ENCODE measurements around the gene RGS1. TPM values are rescaled to one million over a fixed set of nuclear protein-coding genes. Genes with fewer than 3 reads are reported as not detected.

RGS1 gene
- total RNA-seq, 1 donor from 2014 or later, result not detected

DNA sequence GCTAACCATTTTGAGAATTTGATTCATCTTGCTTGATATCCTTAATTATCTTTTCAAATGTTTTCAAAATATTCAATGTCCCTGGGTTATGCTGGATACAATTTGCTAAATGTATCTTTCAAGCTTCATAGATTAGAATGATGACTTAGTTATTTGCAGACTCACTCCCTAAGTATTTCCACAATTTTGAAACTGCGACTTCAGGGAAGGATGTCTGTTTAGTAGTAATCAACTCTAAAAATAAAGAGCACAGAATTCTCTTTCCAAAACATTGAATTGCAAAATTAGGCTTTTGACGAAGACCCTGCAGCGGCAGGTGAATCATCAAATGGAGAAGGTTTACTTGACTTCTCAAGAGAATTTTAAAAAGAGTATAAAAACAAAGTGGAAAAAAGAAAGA lies 14.2 kb downstream of the RGS1 start:
- no peak for FAIRE-seq

DNA sequence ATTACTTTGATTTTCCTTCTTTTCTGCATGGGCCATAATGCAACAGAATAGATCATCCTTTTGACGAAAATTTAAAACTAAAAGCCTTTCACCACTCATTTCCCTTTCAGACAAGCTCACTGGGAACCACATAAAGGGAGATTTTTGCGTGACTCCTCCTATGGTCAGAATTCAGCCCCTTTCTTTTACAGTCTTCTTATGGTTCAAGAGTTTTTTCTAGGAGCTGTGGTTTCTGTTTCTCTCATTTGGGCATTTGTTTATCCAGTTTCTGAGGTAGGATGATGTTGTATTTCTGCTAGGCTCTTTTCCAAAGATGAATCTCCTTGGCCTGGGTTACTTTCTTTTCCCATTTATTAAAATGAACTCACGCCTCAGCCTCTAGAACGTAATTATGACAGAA lies 16.9 kb downstream of the RGS1 start:
- TF ChIP-seq, protein P1, sequence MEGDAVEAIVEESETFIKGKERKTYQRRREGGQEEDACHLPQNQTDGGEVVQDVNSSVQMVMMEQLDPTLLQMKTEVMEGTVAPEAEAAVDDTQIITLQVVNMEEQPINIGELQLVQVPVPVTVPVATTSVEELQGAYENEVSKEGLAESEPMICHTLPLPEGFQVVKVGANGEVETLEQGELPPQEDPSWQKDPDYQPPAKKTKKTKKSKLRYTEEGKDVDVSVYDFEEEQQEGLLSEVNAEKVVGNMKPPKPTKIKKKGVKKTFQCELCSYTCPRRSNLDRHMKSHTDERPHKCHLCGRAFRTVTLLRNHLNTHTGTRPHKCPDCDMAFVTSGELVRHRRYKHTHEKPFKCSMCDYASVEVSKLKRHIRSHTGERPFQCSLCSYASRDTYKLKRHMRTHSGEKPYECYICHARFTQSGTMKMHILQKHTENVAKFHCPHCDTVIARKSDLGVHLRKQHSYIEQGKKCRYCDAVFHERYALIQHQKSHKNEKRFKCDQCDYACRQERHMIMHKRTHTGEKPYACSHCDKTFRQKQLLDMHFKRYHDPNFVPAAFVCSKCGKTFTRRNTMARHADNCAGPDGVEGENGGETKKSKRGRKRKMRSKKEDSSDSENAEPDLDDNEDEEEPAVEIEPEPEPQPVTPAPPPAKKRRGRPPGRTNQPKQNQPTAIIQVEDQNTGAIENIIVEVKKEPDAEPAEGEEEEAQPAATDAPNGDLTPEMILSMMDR (IDR thresholded peaks at IDR 0.05; ENCODE audit: insufficient read depth, low read length, severe bottlenecking), result no peak
- no peaks in the 10 kb centered on the region for H3K27me3 ChIP-seq (ENCODE audit: control insufficient read depth, insufficient read depth, low read length)
- FAIRE-seq (no peak), DNase-seq (ENCODE audit: low read depth) (no peak)
- H3K4me3 ChIP-seq (ENCODE audit: low read depth, low read length), result no peak overlapping the region
- H3K36me3 ChIP-seq (ENCODE audit: control insufficient read depth, insufficient read depth, low read length), result no peaks in the 10 kb centered on the region

More for the DNA sequence above, 14.2 kb downstream of the RGS1 start:
- Histone ChIP-seq H3K27me3 (ENCODE audit: control insufficient read depth, insufficient read depth, low read length) (no peaks in the 10 kb centered on the region), H3K4me3 (ENCODE audit: low read depth, low read length) (no peak overlapping the region), H3K36me3 (ENCODE audit: control insufficient read depth, insufficient read depth, low read length) (no peaks in the 10 kb centered on the region)
- no peak for DNase-seq (ENCODE audit: low read depth)
- TF ChIP-seq, protein P1 (IDR thresholded peaks at IDR 0.05; ENCODE audit: insufficient read depth, low read length, severe bottlenecking), result no peak

DNA sequence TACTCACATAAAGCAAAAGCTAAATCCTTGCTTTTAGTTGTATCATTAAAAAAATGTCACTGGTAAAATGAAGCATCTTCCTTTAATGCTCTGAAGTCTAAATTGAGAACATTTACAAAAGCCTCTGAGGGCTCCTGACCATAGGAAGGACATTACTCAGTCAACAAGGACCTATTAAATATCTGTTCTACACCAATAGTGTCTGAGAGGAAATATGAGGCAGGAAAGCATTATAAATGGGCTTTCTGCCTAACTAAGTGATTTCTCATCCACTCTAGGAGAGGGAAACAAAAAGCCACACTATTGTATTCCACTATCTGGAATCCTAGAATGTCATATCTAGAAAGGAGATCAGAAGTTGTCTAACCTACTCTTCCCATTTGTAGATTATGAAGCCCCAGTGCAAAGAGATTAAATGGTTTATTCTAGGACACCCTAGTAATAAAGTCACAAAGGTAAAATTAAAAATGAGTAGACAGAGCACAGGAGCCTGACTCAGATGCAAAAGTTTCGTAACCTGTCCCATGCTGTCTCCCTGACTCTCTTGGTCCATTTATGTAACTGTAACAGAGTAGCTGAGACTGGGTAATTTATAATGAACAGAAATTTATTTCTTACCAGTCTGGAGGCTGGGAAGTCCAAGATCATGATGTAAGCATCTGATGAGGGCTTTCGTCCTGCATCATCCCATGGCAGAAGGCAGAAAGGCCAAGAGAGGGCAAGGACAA lies 17.6 kb downstream of the RGS1 start:
- H3K4me3 ChIP-seq (ENCODE audit: low read depth, low read length), result no peak overlapping the region
- H3K27me3 ChIP-seq (ENCODE audit: control insufficient read depth, insufficient read depth, low read length), result no peaks in the 10 kb centered on the region
- DNase-seq (ENCODE audit: low read depth), result peak; percentile 25
- H3K36me3 ChIP-seq (ENCODE audit: control insufficient read depth, insufficient read depth, low read length), result no peaks in the 10 kb centered on the region
- no peak for FAIRE-seq
- TF ChIP-seq, protein P1 (IDR thresholded peaks at IDR 0.05; ENCODE audit: insufficient read depth, low read length, severe bottlenecking), result no peak

DNA sequence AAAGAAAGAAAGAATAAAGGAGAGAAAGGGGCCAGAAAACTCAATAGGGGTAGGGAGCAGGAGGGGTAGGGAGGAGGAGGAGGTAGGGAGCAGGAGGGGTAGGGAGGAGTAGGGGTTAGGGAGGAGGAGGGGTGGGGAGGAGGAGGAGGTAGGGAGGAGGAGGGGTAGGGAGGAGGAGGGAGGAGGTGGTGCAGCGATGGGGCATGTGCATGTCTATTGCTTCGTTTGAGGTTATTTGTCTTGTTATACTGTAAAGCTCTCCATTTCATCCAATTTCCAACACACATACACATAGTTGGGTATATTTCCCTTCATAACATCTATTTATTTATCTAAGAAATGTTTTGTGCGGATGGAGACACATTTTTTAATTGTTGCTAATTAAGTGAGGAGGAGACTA lies 19.7 kb downstream of the RGS1 start:
- Histone ChIP-seq H3K4me3 (ENCODE audit: low read depth, low read length) (no peak overlapping the region), H3K36me3 (ENCODE audit: control insufficient read depth, insufficient read depth, low read length) (no peaks in the 10 kb centered on the region), H3K27me3 (ENCODE audit: control insufficient read depth, insufficient read depth, low read length) (no peaks in the 10 kb centered on the region)
- FAIRE-seq, result no peak
- DNase-seq (ENCODE audit: low read depth), result no peak
- TF ChIP-seq, protein P1 (IDR thresholded peaks at IDR 0.05; ENCODE audit: insufficient read depth, low read length, severe bottlenecking), result no peak

DNA sequence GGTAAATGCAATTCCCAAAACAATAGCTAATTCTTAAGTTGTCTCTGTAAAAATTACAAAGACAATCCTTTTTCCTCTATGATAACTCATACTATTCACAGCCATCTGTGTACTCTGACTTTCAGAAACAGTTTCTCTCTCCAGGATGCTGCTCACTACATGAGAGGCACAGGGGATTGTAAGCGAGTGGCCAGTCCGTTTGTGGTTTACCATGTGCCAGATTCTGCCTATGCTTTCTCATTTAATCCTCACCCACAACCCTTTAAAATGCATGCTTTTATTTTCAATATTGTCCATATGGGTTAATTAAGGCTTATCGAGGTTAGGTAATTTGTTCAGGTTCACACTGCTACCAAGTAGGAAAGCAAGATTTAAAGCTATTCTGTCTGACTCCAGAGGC lies 23.0 kb downstream of the RGS1 start:
- FAIRE-seq (no peak), DNase-seq (ENCODE audit: low read depth) (no peak)
- Histone ChIP-seq H3K36me3 (ENCODE audit: control insufficient read depth, insufficient read depth, low read length) (no peaks in the 10 kb centered on the region), H3K4me3 (ENCODE audit: low read depth, low read length) (no peak overlapping the region), H3K27me3 (ENCODE audit: control insufficient read depth, insufficient read depth, low read length) (no peaks in the 10 kb centered on the region)
- TF ChIP-seq, protein P1 (IDR thresholded peaks at IDR 0.05; ENCODE audit: insufficient read depth, low read length, severe bottlenecking), result no peak

DNA sequence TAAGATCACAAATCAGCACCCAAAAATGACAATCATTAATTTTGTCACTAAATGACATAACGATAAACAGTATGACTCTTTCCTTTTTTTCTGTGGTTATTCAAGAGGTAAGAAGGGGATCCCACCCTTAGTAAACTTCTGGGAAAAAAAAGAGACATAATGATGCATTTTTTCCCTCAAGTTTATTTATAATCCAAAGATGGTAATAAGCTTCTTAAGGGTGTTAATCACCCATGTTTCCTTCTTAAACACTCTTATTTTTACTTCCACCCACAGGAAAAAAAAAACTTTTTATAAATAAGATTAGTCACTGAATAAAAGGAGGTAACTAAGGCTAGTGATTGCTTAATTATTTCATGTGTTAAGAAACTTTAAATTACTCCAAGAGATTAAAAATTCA lies 24.7 kb downstream of the RGS1 start:
- Histone ChIP-seq H3K4me3 (ENCODE audit: low read depth, low read length) (no peak overlapping the region), H3K36me3 (ENCODE audit: control insufficient read depth, insufficient read depth, low read length) (no peaks in the 10 kb centered on the region), H3K27me3 (ENCODE audit: control insufficient read depth, insufficient read depth, low read length) (no peaks in the 10 kb centered on the region)
- FAIRE-seq, result no peak
- TF ChIP-seq, protein P1 (IDR thresholded peaks at IDR 0.05; ENCODE audit: insufficient read depth, low read length, severe bottlenecking), result no peak
- DNase-seq (ENCODE audit: low read depth), result peak; percentile 40

All from bronchial epithelial cell (primary cell).